OCI-M2 (cell line): Measurements from ENCODE around the gene SNORC.
"Not testable (repeated sequence)": the region's sequence is repeated elsewhere in the genome, so short reads cannot be mapped to it uniquely, and the experiment has no call there.

ENCODE experiments used
- DNase-seq: peaks from one replicate; lab custom pipeline; 2025; ENCODE audit not compliant: unreplicated experiment; lab: John Stamatoyannopoulos, UW

The SNORC gene

GRCh38 chr2:232896111-232896510, 26.0 kb downstream of the SNORC start:
- no peak for DNase-seq

- no peak for DNase-seq
Observed at GRCh38 chr2:232896720-232897597, 26.9 kb downstream of the SNORC start.

- no peak for DNase-seq
Observed at GRCh38 chr2:232897598-232898408, 27.7 kb downstream of the SNORC start.

- DNase-seq, result no peak
Observed at GRCh38 chr2:232898592-232899543, 28.8 kb downstream of the SNORC start.

GRCh38 chr2:232900811-232901735, 31.0 kb downstream of the SNORC start:
- no peak for DNase-seq

GRCh38 chr2:232901736-232902578, 31.9 kb downstream of the SNORC start:
- no peak for DNase-seq

- no peak for DNase-seq
Observed at GRCh38 chr2:232903989-232904388, 33.9 kb downstream of the SNORC start.

- DNase-seq, result not testable (repeated sequence)
Observed at GRCh38 chr2:232906867-232907717, 37.0 kb downstream of the SNORC start.

GRCh38 chr2:232907718-232908085, 37.6 kb downstream of the SNORC start:
- not testable (repeated sequence) for DNase-seq

- no peak for DNase-seq
Observed at GRCh38 chr2:232908695-232909094, 38.6 kb downstream of the SNORC start.

GRCh38 chr2:232910376-232910775, 40.3 kb downstream of the SNORC start:
- no peak for DNase-seq

GRCh38 chr2:232911712-232912277, 41.7 kb downstream of the SNORC start:
- no peak for DNase-seq

- DNase-seq, result no peak
Observed at GRCh38 chr2:232913903-232914302, 43.8 kb downstream of the SNORC start.

- DNase-seq, result no peak
Observed at GRCh38 chr2:232919141-232919540, 49.1 kb downstream of the SNORC start.

- DNase-seq, result no peak
Observed at GRCh38 chr2:232920055-232920454, 50.0 kb downstream of the SNORC start.

- no peak for DNase-seq
Observed at GRCh38 chr2:232920760-232921159, 50.7 kb downstream of the SNORC start.

- no peak for DNase-seq
Observed at GRCh38 chr2:232924433-232924832, 54.4 kb downstream of the SNORC start.
